ENCODE measurements around the gene DHRS12.

The DHRS12 gene

DNA sequence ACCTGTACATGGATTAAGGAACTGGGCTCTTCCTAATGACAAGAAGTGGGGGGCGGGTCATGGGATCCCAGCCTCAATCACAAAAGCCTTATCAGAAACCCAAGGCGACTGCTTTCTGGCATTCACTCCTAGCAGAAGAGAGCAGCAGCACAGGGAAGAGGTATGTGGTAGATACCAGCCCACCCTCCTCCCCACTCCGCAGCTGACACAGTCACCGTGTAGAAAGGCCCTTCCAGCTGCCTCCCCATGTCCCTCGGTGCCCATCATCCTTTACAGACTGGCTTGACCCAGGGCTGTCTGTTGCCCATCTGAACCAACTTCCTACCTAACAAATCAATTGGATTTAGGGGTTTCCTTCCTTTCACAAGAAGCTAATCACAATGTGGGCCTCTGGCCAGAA, 3.1 kb upstream of the DHRS12 start:
- no peak for DNase-seq (ENCODE audit: low read depth)

DNA sequence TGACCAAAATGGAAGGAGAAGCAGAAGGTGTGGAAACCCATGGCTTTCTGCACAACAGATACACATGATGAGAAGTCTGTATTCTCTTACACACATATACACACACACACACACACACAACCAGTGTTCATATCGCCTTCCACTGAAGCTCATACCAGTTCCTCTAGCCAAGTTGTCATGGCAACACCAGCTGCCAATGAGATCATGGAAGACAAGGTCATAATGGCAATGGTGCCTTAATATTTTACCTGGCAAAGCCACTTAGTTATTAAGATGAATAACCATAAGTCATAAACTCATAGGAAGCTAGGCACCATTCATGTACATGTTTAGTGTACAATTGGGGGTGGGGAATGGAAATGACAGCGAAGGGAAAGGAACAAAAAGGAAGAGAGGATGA, 2.6 kb upstream of the DHRS12 start:
- DNase-seq (ENCODE audit: low read depth) = no peak

DNA sequence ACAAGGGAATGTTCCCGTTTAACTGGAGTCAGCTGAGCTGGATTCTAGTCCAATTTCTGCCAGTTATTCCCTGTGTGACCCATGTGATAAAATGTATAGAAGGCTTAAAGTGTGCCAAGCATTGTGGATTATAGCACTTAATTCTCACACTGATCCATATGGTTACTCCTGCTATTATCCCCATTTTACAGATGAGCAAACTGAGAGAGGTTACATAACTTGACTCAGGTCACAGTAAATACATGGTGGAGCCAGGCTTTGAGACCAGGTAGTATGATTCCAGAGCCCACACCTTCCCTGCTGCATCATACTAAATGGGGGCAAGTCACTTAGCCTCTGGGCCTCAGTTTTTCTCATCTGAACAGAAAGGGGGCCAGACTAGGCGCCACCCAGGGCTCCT, 2.0 kb upstream of the DHRS12 start:
- DNase-seq (ENCODE audit: low read depth) = no peak

DNA sequence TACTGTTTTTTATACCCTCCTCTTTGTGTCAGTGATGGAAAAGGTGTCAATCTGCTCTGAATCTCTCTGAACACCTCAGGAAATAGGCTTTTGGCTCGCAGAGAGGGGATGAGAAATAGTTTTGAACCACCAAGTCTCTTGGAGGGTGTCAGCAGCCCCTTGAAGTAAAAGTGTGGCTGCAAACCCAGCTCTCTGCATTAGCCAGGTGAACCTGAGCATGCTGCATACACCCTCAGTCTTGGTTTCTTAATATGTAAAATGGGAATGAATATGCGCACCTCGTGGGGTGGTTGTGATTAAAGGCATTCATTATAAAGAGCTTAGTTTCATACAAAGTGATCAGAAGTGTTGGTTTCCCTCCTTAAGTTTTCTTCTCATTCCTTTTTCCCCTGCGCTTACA, 1.4 kb upstream of the DHRS12 start:
- no peak for DNase-seq (ENCODE audit: low read depth)

DNA sequence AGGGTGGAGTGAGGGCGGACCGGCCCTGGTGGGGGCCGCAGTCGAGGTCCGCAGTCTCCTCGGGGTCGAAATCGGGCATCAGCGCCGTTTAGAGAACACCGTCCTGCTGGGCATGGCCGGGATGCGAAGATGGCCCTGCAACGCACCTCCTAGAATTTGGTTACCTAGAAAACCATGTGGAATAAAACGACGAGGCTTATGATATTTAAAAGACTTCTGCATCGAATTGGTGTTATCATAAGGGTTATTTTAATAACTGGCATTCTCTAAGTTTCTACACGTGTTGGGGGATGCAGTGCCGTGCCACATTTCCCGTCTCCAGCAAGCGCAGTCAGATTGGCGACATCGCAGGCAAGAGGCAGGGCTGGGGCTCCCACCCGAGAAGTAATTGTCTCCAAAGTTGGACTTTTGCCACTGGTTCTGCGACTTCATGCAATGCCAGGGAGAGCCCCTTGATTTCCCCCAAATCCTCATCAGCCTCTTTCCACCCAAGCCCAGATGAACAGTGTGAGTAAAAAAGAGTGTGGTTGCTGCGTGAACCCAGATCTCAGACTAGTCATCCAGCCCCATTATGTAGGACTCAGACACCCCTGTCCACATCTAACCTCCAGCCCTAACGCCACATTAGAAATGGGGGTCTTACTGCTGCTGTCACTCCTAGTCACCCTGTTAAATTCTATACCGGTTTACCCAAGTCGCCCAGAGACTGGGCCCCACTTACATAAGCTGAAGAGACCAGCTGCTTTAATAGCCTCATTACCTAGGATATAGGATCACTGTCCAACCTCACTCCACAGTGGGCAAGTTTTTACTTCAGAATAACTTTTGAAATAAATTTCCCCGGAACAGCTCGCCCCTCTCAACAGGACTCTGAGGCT, 571 bp upstream of the DHRS12 start:
- DNase-seq (ENCODE audit: low read depth) = no peak

DNA sequence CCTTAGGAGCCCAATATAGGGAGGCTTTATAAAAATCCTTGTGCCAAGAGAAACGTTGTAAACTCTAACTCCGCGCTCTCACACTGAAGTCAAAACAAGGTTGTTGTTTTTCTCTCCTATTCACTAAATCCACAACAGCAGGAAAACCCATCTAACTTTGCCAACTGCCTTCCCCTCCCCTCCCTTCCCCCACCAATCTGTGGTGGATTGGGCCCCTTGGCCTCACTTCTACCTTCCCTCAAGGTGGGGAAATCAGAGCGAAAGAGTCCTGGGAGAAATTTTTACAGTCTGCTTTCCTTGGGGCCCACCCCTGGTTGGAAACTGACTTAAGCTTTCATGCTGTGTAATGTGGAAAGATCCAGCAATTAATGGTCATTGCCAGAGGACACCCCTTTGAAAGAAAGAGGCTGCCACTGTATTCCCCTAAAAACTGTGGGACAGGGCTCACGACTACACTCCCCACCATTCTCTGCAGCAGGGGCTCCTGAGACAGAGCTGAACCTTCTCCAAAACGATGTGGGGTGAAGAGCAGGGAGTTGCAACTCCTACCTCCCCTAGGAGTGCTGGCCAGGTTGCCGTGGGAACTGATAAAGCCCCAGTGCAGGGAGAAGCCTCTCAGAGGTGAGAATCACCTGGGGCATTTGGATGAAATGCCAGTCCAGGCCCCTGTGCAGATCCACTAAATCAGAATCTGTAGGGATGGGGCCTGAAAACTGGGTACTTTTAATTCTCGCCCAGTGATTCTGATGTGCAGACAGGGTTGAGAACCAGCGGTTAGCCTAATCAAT, 1.1 kb downstream of the DHRS12 start:
- no peak for DNase-seq (ENCODE audit: low read depth)

DNA sequence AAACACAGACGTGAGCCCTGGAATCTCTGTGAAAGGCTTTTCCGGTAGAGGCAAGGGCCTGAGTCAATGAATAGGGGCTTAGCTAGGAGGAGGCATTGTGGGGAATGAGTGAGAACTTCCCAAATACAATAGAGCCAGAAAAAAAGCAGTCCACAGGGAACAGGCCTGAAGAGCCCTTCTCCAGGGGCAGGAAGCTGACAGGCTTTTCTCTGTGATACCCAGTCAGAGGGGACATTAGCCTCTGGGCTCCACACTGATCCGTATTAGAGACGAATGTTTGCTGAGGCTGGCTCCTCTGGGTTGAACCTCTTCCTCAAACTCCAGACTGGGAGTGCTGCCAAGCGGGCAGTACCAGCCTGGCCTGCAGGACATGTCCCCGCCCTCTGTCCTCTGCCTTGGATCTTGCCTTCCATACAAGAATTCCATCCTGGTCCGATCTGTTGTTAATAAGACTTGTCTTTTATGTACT, 2.3 kb downstream of the DHRS12 start:
- DNase-seq (ENCODE audit: low read depth) = no peak

DNA sequence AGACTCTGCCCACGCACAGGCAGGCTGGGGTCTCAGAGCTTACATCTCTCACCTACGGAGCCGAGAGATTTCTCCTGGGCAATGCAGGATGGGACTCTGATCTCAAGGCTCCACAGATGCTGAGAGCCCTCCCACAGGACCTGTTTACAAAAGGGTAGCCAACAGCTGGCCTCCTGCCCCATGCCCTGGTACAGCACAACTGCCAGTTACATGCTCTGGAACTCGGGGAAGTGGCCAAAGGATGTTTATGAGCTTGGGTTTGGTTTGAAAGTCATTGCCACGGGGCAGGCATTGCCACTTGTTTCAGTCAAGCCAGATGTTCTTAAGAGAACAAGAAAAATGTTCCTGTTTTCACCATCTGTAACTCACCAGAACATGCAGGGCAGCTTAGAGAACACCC, 3.5 kb downstream of the DHRS12 start:
- DNase-seq (ENCODE audit: low read depth) = no peak

DNA sequence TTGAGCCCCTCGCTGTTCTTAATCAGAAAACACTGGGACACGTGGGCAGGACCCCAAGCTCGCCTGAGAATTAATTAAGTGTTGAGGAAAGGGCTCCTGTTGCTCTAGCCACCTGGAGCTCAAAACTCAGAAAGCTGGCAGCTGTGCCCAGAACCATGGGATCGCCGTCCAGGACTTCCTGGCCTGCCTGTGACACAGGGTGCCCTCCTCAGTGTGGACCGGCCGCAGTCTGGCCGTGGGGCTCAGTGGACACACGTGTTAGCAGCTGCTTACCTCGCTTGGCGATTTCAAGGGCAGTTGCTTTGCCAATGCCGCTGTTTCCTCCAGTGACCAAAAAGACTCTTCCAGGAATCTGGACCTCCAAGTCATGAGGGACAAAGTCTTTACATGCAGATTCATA, 4.7 kb downstream of the DHRS12 start:
- no peak for DNase-seq (ENCODE audit: low read depth)

DNA sequence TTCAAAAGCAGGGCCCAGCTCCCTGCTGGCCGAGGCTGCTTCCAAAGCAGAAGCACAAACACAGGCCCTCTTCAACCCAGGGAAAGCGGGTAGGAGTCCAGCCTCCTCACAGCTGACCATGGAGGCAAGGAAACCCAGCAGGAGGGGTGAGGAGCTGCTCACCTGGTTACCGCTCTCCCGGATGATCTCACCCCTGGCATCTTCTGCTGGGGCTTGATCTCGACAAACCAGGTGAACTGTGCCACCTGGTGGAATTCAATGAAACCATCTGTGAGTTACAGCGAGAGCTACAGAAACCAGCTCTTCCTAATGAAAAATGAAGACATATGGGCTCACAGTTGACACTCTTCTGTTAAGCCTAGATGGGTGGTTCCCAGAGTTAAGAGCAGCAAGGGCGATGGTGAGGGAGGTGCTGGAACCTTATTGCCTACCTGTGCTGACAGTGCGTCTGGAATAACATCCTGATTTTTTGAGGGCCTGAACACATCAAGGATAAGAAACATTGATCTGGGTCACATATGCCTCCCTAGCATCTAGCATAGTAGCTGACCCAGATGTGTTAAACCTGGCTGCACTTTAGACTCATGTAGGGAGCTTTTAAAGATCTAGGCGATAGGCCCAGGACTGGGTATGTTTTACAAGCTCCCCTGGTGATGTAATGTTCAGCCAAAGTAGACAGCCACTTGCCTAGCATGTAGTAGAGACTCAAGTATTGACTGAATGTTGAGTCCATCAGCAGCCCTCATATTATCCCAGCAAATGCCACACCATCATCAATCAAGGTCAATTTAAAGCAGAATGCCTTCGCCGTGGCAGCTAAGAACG, 6.1 kb downstream of the DHRS12 start:
- DNase-seq (ENCODE audit: low read depth) = peak; percentile 34

DNA sequence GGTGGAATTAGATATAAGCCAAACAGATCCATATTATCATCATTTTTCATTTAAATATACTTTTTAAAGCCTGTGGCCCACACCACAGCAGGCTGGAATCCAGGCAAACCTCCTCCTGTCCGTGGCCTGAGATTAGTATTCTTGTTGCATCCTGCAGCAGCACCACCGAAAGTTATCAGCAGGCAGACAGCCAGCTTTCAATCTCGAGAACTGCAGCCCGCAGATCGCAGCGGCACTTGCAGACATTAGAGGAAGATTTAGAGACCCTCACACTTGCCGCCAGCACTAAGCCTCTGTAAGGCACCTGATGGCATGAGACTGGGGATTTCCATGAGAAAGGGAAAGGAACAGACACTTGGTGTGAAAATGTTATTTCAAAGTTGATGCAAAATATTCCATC, 7.4 kb downstream of the DHRS12 start:
- no peak for DNase-seq (ENCODE audit: low read depth)

DNA sequence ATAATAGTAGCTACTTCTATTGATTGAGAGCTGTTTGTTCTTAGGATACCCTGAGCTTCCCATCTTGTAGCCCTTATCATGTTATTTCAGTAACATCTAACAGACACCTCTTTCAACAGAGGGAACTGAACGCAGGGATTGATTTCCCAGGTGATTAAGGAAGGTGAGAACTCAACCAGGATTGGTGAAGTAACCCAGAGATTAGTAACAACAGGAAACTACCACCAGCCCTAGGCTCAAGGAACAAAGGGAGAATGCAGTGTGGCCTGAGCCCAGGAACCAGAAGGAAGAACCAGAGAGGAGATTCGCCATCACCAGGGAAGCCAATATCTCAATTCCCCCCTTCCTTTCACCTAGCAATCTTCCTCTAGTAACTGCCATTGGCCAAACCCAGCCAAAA, 8.5 kb downstream of the DHRS12 start:
- no peak for DNase-seq (ENCODE audit: low read depth)

DNA sequence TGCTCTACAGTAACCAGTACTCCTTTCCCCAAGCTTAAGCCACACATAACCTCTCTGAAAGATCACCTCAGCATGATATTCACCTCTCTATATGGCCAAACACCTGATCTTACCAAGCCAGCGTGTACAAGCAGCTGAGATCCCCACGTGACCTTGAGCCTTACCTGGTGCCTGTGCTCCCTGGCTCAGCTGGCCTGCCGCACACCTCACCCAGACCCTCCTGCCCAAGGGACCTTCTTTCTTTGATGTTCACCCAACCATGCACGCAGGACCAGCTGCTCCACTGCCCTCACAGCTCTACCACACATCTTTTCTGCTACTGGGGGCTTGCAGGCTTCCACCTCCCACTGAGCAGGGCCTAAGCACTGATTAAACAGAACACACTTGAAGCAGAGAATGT, 9.0 kb downstream of the DHRS12 start:
- DNase-seq (ENCODE audit: low read depth) = no peak

DNA sequence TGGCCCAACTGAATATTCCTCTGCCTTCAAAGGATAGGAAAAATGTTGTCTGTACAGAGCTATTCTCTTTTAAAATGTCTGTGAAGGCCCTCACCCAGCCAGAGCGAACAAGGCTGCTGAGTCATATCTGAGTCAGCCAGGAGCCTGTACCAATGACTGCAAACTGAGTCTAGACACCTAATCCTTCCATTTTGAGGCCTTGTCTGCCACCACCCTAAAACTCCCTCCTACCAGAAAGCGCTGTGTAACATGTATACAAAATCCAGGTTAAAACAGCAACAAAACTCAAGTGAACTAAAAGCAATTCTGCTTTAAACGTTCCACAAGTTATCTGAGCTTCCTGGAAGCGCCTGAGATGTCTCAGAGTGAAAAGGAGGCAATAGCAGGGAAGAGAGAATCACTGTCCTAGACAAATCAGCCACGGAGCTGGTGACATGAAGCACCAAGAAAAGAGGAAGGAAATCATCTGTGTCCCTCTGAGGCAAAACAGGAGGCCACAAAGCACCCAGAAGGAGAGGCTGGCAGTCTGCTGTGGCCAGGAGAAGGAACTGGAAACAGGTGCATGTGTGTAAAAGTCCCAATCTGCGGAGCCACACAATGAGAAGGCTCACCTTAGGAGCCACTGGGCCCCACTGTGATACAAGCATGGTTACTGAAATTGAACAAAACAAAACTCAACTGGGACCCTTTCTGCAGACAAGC, 10.2 kb downstream of the DHRS12 start:
- DNase-seq (ENCODE audit: low read depth) = no peak

DNA sequence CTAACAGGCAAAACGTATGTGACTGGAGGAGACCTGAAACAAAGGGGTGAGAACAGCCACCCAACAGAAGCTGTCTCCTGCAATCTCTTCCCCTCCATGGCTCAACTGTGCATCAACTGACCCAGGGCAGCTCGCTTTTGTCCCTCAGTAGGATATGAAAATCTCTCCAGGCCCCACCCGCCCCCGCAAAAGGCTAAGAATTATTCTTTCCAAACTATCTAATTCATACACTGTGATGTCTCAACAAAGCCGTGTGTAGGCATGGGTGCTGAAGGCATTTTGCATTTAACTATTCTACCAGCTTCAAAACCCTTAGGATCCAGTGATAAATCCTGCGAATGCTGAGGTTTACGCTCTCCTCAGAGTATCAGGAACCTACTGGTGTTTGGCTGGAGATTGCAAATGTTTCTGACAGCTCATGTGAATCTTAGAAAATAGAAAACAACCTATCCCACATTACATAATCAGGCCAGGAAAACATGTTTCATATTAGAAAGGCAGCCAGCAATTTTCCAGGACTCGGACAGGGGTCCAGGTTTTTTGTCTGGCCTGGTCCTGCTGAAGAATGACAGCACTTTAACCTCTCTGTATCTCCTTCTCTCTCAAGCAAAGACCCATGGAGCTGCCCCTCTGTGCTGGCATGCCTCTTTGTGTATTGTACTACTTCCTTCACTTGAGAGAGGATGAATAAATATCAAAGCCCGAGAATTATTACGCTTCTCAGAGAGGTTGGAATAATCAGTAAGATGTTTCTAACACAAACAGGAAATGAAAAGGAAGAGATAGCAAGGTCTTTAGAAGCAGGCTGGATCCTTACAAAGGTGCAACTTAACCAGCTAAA, 17.3 kb downstream of the DHRS12 start:
- DNase-seq (ENCODE audit: low read depth) = no peak

DNA sequence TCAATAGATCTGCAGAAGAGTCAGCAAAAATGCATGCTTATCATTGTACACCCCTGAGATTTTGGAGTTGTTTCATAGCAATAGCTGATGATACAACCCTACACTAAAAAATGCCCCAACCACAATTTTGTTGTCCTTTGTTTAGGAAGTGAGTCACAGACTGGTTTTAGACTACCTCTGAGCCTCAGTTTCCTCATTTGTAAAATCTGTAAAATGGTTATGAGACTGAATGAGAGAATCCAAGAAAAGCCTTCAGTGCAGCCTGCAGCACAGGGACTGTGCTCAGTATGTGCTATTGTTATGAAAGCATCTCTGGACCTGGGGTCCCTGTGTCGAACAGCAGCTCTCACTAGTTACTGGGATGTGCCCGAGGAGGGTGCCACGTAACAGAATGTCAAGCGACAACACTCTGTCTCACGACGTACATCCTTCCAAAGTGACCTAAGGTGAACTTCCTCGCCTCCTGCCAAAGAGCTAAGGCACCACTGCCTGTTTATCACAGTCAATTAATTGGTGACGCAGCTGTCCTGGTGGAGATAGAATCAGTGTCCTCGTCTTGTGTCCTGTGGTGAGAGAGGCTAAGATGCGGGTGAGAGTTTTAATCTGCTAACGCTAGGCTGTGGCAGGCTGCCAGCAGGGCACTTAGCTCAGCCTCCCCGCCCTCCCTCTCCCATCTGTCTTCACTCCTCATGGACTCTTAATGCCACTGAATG, 18.1 kb downstream of the DHRS12 start:
- DNase-seq (ENCODE audit: low read depth) = no peak

DNA sequence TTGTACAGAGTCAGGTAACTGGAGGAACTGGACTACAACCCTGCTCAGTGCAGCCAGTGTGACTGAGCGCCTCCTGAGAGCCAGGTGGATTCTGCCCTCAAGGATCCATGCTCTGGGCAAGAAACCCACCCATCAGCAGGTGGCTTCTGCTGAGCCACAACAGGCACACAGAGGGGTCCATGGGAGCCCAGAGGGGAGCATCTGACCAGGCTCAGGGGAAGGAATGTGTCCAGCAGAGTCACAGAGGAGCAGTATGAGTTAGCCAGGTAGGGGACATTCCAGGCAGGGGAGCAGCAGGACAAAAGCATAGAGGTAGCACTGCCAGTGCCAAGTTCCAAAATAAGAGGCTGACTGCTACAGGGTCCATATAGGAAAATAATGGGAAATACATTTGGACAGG, 19.9 kb downstream of the DHRS12 start:
- DNase-seq (ENCODE audit: low read depth) = no peak

DNA sequence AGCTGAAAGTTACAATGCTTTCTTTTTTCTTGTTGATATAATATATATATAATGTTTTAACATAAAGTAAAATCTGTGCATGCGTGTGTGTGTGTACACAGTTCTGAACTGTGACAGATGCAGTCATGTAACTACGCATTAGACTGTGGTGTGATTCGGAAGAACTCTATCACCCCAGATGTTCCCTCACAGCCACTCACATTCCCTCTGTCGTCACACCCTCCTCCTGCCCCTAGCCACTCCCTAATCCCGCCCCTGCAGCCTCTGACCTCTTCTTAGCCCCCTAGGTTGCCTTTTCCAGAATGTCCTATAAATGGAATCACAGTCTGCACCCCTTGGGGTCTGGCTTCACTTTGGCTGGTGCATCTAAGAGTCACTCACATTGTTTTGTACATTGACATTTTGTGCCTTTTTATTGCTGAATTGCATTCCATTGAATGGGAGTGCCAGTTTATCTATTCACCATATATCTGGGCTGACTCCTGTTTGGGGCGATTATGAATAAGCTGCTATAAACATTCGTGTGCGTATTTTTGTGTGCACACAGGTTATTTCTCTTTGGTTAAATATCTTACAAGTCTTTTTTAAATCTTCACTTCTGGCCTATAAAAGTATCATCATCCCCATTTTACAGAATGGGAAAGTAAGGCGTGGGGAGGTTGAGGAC, 20.4 kb downstream of the DHRS12 start:
- DNase-seq (ENCODE audit: low read depth) = no peak

DNA sequence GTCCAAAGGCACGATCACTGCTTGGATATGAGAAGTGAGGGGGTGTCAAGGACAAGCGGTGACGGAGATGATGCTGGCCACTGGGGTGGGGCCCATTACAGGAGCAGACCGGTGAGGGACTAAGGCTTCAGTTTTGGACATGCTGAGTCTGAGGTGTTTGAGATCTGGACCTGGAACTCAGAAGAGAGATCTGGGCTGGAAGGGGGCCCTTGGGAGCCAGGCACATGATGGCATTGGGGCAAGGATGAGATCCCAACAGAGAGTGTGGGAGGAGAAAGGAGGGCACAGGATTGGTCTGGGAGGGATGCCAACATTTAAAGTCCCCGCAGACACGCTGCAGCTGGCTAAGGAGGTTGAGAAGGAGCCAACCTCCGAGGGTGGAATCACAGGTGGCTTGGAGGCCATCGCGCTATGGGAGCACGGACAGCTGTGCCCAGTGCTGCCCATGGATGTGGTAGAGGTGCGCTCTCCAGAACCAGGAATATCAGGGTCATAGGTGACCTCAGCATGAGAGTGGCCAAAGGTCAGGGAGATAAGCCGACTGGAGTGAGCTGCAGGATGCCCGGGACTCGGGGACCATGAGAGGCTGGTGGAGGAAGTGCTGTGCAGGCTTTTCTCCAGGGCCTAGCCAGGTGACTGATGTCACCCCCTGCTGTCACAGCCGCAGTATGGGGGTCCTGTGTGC, 21.8 kb downstream of the DHRS12 start:
- no peak for DNase-seq (ENCODE audit: low read depth)

Measured in T-helper 22 cell (primary cell).